H1 (cell line): ENCODE measurements around the gene C2orf76. TPM values are rescaled to one million over a fixed set of nuclear protein-coding genes. Genes with fewer than 3 reads are reported as not detected.

ENCODE experiments used
- CTCF ChIA-PET: fragments of 300-600 bp; sonication (Branson Sonifier 250); formaldehyde crosslinking; loops from one replicate; lab custom pipeline; 2021; ENCODE audit not compliant: partially characterized antibody; lab: Charles Lee
- POLR2A ChIA-PET: fragments of 300-600 bp; sonication (Branson Sonifier 250); formaldehyde crosslinking; loops from one replicate; lab custom pipeline; 2021; ENCODE audit warnings: inconsistent platforms; ENCODE audit not compliant: partially characterized antibody; lab: Charles Lee
- DNase-seq, 2 experiments: peaks; one replicate each; pipeline versions ENCODE4 v3.0.0 to v3.0.0-alpha.2; 2010 to 2022; ENCODE audit warnings: low spot score in 2 of 2, low read depth in 1 of 2, mixed read lengths in 1 of 2
- FAIRE-seq: peaks from 2 replicates; lab custom pipeline; 2011; peaks lifted over from hg19 to GRCh38; lab: Jason Lieb, UNC
- H2AFZ ChIP-seq: 2 replicates; pipeline ENCODE4 v1.8.1; 2012; ENCODE audit warnings: low read length, inconsistent platforms
- H2AK5ac ChIP-seq: 2 replicates; pipeline ENCODE4 v1.6.1; 2013; ENCODE audit warnings: low read depth, low read length
- H2BK120ac ChIP-seq: replicated peaks from 2 replicates; pipeline ENCODE3; 2013; ENCODE audit warnings: low read depth, low read length, inconsistent platforms
- H2BK12ac ChIP-seq: 2 replicates; pipeline ENCODE4 v1.6.1; 2013; ENCODE audit warnings: low read depth, low read length
- H2BK15ac ChIP-seq: 2 replicates; pipeline ENCODE4 v1.6.1; 2013; ENCODE audit warnings: low read length
- H2BK20ac ChIP-seq: 2 replicates; pipeline ENCODE4 v1.6.1; 2013; ENCODE audit warnings: low read length
- H2BK5ac ChIP-seq: 2 replicates; pipeline ENCODE4 v1.6.1; 2013; ENCODE audit warnings: low read depth, low read length
- H3K14ac ChIP-seq: 2 replicates; pipeline ENCODE4 v1.6.1; 2013; ENCODE audit warnings: inconsistent platforms; ENCODE audit not compliant: insufficient read length
- H3K18ac ChIP-seq: 2 replicates; pipeline ENCODE4 v1.6.1; 2013; ENCODE audit warnings: low read length; ENCODE audit errors: extremely low read depth
- H3K23ac ChIP-seq: 2 replicates; pipeline ENCODE4 v1.6.1; 2013; ENCODE audit warnings: inconsistent platforms; ENCODE audit not compliant: insufficient read length
- H3K23me2 ChIP-seq: 2 replicates; pipeline ENCODE4 v1.6.1; 2013; ENCODE audit warnings: low read depth, low read length
- H3K27ac ChIP-seq: 2 replicates; pipeline ENCODE4 v1.6.1; 2011; ENCODE audit warnings: low read depth, low read length, inconsistent platforms
- H3K27me3 ChIP-seq, 4 experiments: replicated peaks in 1 of 4; 1 replicate in 1 of 4; 2 replicates in 3 of 4; pipeline versions ENCODE4 v1.6.1 to v1.8.1; 2011 to 2013; ENCODE audit warnings: low read length in 3 of 4, mild to moderate bottlenecking in 3 of 4, inconsistent platforms in 2 of 4, mixed read lengths in 2 of 4, moderate library complexity in 1 of 4; ENCODE audit not compliant: control insufficient read depth in 3 of 4, insufficient read depth in 3 of 4; ENCODE audit errors: extremely low read depth in 1 of 4
- H3K36me3 ChIP-seq, 4 experiments: 2 replicates each; pipeline versions ENCODE4 v1.6.1 to v1.8.1; 2011 to 2013; ENCODE audit warnings: mild to moderate bottlenecking in 4 of 4, low read length in 3 of 4, moderate library complexity in 2 of 4, control low read depth in 1 of 4, inconsistent platforms in 1 of 4; ENCODE audit not compliant: insufficient read depth in 4 of 4, control insufficient read depth in 2 of 4
- H3K4ac ChIP-seq: replicated peaks from 2 replicates; pipeline ENCODE3; 2013; ENCODE audit warnings: low read length, low read depth, mixed read lengths, inconsistent platforms; ENCODE audit not compliant: insufficient read length
- H3K4me1 ChIP-seq, 4 experiments: replicated peaks in 1 of 4; 1 replicate in 1 of 4; 2 replicates in 3 of 4; pipeline versions ENCODE4 v1.6.1 to v1.8.1; 2011 to 2013; ENCODE audit warnings: low read length in 3 of 4, inconsistent platforms in 2 of 4, mixed read lengths in 1 of 4; ENCODE audit not compliant: insufficient read depth in 4 of 4, control insufficient read depth in 3 of 4
- H3K4me2 ChIP-seq, 2 experiments: 2 replicates each; pipeline versions ENCODE4 v1.6.1 to v1.8.1; 2011 to 2013; ENCODE audit warnings: low read depth in 2 of 2, low read length in 2 of 2, control low read depth in 1 of 2, inconsistent platforms in 1 of 2, mild to moderate bottlenecking in 1 of 2; ENCODE audit not compliant: insufficient read depth in 1 of 2
- H3K4me3 ChIP-seq, 4 experiments: fragments of 200-600, 300-600 bp in 1 of 4; sonication (generic), shearing (Covaris generic), sonication (Bioruptor Twin) in 1 of 4; 2 replicates each; pipeline versions ENCODE4 v1.5.1 to v1.8.1; 2011 to 2016; ENCODE audit warnings: low read length in 4 of 4, low read depth in 3 of 4, control low read depth in 2 of 4, inconsistent platforms in 2 of 4, mild to moderate bottlenecking in 2 of 4, mixed read lengths in 1 of 4, moderate library complexity in 1 of 4; ENCODE audit not compliant: insufficient read depth in 2 of 4; ENCODE audit errors: extremely low read depth in 1 of 4
- H3K56ac ChIP-seq: replicated peaks from 2 replicates; pipeline ENCODE3; 2013; ENCODE audit warnings: low read depth, mild to moderate bottlenecking, mixed read lengths, low read length, inconsistent platforms; ENCODE audit not compliant: insufficient read length
- H3K79me1 ChIP-seq: 2 replicates; pipeline ENCODE4 v1.6.1; 2013; ENCODE audit warnings: low read depth, low read length, control low read depth
- H3K79me2 ChIP-seq, 2 experiments: 2 replicates each; pipeline versions ENCODE4 v1.6.1 to v1.8.1; 2012 to 2013; ENCODE audit warnings: low read length in 2 of 2, mild to moderate bottlenecking in 2 of 2, inconsistent platforms in 1 of 2; ENCODE audit not compliant: insufficient read depth in 2 of 2, control insufficient read depth in 1 of 2
- H3K9ac ChIP-seq, 4 experiments: replicated peaks in 1 of 4; 1 replicate in 1 of 4; 2 replicates in 3 of 4; pipeline versions ENCODE4 v1.6.1 to v1.8.1; 2011 to 2013; ENCODE audit warnings: low read depth in 3 of 4, low read length in 3 of 4, control low read depth in 2 of 4, mild to moderate bottlenecking in 2 of 4, moderate library complexity in 2 of 4, inconsistent platforms in 1 of 4; ENCODE audit errors: extremely low read depth in 1 of 4
- H3K9me3 ChIP-seq, 2 experiments: 2 replicates each; pipeline versions ENCODE4 v1.6.1 to v1.8.1; 2012 to 2013; ENCODE audit warnings: mild to moderate bottlenecking in 2 of 2, moderate library complexity in 2 of 2, control low read depth in 1 of 2, inconsistent platforms in 1 of 2, low read depth in 1 of 2, low read length in 1 of 2, mixed read lengths in 1 of 2; ENCODE audit not compliant: insufficient read depth in 2 of 2
- H4K20me1 ChIP-seq, 2 experiments: replicated peaks in 1 of 2; 2 replicates each; pipeline versions ENCODE3 to v1.8.1; 2011 to 2013; ENCODE audit warnings: inconsistent platforms in 2 of 2, low read length in 2 of 2, mild to moderate bottlenecking in 1 of 2; ENCODE audit not compliant: insufficient read depth in 2 of 2, control insufficient read depth in 1 of 2
- H4K5ac ChIP-seq: 2 replicates; pipeline ENCODE4 v1.6.1; 2013; ENCODE audit warnings: low read length, low read depth, mixed read lengths, inconsistent platforms; ENCODE audit not compliant: insufficient read length
- H4K8ac ChIP-seq: 2 replicates; pipeline ENCODE4 v1.8.0; 2013; ENCODE audit warnings: mild to moderate bottlenecking, moderate library complexity, low read length, inconsistent platforms; ENCODE audit not compliant: insufficient read depth; ENCODE audit errors: extremely low read depth
- H4K91ac ChIP-seq: replicated peaks from 2 replicates; pipeline ENCODE3; 2013; ENCODE audit warnings: low read length, mixed read lengths, inconsistent platforms; ENCODE audit not compliant: insufficient read length
- CBX5 ChIP-seq: fragments of 300-800, 300-1000 bp; sonication (generic); IDR thresholded peaks from 2 replicates; pipeline ENCODE4 v1.7.1; 2016; ENCODE audit warnings: antibody characterized with exemption, low read length, low read depth
- CREB1 ChIP-seq: IDR thresholded peaks from 2 replicates; pipeline ENCODE4 v1.6.1; 2012; ENCODE audit warnings: inconsistent platforms
- GABPA ChIP-seq: IDR thresholded peaks from 2 replicates; pipeline ENCODE4 v1.6.1; 2011; ENCODE audit warnings: mild to moderate bottlenecking, low read length, moderate library complexity, borderline replicate concordance; ENCODE audit not compliant: insufficient read depth
- HDAC6 ChIP-seq: IDR thresholded peaks from one replicate; pipeline ENCODE4 v1.7.1; 2012; ENCODE audit warnings: low read depth, mild to moderate bottlenecking, inconsistent platforms, low read length, moderate library complexity
- PHF8 ChIP-seq: fragments of 200-600 bp; sonication (generic); conservative IDR thresholded peaks from 2 replicates; pipeline ENCODE4 v1.7.1; 2012; ENCODE audit warnings: low read depth, mild to moderate bottlenecking, inconsistent platforms, low read length, moderate library complexity
- RAD21 ChIP-seq, 2 experiments: IDR thresholded peaks in 1 of 2; conservative IDR thresholded peaks in 1 of 2; 2 replicates each; pipeline ENCODE4 v1.6.1; 2011; ENCODE audit warnings: low read depth in 2 of 2, low read length in 2 of 2, improper control_type of control experiment in 1 of 2, inconsistent platforms in 1 of 2, mild to moderate bottlenecking in 1 of 2, moderate library complexity in 1 of 2
- RXRA ChIP-seq: IDR thresholded peaks from 2 replicates; pipeline ENCODE4 v1.6.1; 2011; ENCODE audit warnings: low read depth, mild to moderate bottlenecking, low read length, moderate library complexity; ENCODE audit not compliant: insufficient read depth
- SIRT6 ChIP-seq: IDR thresholded peaks from one replicate; pipeline ENCODE4 v1.7.1; 2012; ENCODE audit warnings: low read length, inconsistent platforms
- polyA plus RNA-seq, 7 experiments: library from polyadenylated mRNA; depleted of rRNA in 3 of 7; stranded (reverse) in 5 of 7; unstranded in 2 of 7; fragments of >200 nt in 5 of 7; fragments of 200-250 nt in 2 of 7; gene quantifications; 1 replicate in 5 of 7; 2 replicates in 1 of 7; 4 replicates in 1 of 7; pipeline versions ENCODE4 v1.2.1 to v1.2.3, GENCODE V29; 2011 to 2013; ENCODE audit warnings: missing spikeins in 2 of 7, mixed read lengths in 2 of 7
- total RNA-seq: library from RNA; stranded (reverse); fragmentation: NEBNext Ultra II Directional; extraction: Animal tissue kit (Norgen Biotek cat#: 25700); gene quantifications from 2 replicates; pipeline ENCODE4 v1.2.1, GENCODE V29; 2021
- TF ChIP-seq, protein P1 (sequence below): IDR thresholded peaks from 2 replicates; pipeline ENCODE4 v1.6.1; 2012; ENCODE audit warnings: inconsistent platforms

The C2orf76 gene
- total and polyA plus RNA-seq, 2 of the 8 experiments (the other 6 are each of a cell fraction or from before 2014, with no cell fraction given): 4.4 to 5.0 TPM

DNA sequence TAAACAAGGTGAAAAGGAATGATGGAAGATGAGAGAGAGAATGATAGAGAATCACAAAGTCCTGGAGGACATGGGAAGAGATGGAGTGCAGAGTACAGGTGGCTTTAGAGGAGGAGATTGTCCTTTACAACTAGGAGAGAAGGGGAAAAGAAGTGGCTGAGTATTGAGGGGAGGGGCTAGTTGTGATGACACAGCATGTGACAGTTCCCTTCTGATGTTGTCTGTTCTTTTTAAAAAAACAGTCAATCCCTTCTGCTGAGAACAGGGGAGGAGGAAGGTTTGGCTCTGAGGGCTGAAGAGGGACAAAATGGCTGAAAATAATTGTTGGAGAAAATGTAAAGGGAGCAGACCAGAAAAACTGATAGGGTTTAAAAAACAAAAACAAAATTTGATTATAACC is 99.0 kb downstream of the C2orf76 start:
- Histone ChIP-seq H3K4me1 (no peaks in the 10 kb centered on the region), H3K4me2 (no peak overlapping the region), H3K14ac (no peak overlapping the region), H4K8ac (no peak overlapping the region), H3K27ac (no peak overlapping the region), H3K9me3 (no peaks in the 10 kb centered on the region), H4K91ac (no peak overlapping the region), H2BK15ac (no peak overlapping the region), H3K18ac (no peak overlapping the region), H3K56ac (no peak overlapping the region), H3K23me2 (peaks cover 5% of the 10 kb centered on the region; the same call in 1 of the 2 replicates), H3K79me1 (no peaks in the 10 kb centered on the region), H2AK5ac (no peak overlapping the region), H2BK120ac (no peak overlapping the region), H3K4me3 (no peak overlapping the region), H3K27me3 (no peaks in the 10 kb centered on the region; a peak in 1 of 7 replicates), H4K20me1 (no peaks in the 10 kb centered on the region), H3K36me3 (no peaks in the 10 kb centered on the region), H2AFZ (no peak overlapping the region), H3K79me2 (no peaks in the 10 kb centered on the region), H4K5ac (no peak overlapping the region), H3K4ac (no peak overlapping the region), H2BK20ac (no peak overlapping the region), H3K23ac (no peak overlapping the region), H3K9ac (no peak overlapping the region), H2BK5ac (no peak overlapping the region), H2BK12ac (no peak overlapping the region)
- no peak for TF ChIP-seq GABPA
- no peak for TF ChIP-seq PHF8
- TF ChIP-seq HDAC6: no peak
- TF ChIP-seq CREB1: no peak
- TF ChIP-seq, protein P1, sequence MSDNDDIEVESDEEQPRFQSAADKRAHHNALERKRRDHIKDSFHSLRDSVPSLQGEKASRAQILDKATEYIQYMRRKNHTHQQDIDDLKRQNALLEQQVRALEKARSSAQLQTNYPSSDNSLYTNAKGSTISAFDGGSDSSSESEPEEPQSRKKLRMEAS: no peak
- no peak for TF ChIP-seq SIRT6
- no peak for TF ChIP-seq RXRA
- no peak for TF ChIP-seq RAD21 (IDR thresholded peaks at IDR 0.05 in 1 of 2, conservative IDR thresholded peaks at IDR 0.05 in 1 of 2; ENCODE audit: low read depth in 2 of 2, low read length in 2 of 2)
- no peak for TF ChIP-seq CBX5
- CTCF ChIA-PET: interaction anchor here (2.3 kb wide), 1 partner anchor 23 kb away, joined by 11 read pairs; no protein-coding TSS in a partner anchor
- POLR2A ChIA-PET: no interaction called here
- DNase-seq (no peak), FAIRE-seq (no peak)
